K562 (cell line): ENCODE data around the gene GANAB. TPM values are rescaled to one million over a fixed set of nuclear protein-coding genes. Genes with fewer than 3 reads are reported as not detected.
A peak's percentile ranks its signal among the peaks of the same experiment; 100 is the strongest.

Experiments used
- CBX5 ChIP-seq: IDR thresholded peaks from 2 replicates; pipeline ENCODE4 v1.6.1; 2014; ENCODE audit warnings: low read depth, borderline replicate concordance
- CREB1 ChIP-seq, 2 experiments: sonication (generic) in 1 of 2; formaldehyde crosslinking in 1 of 2; IDR thresholded peaks; 2 replicates each; pipeline versions ENCODE4 v1.6.1 to v1.8.0; 2012 to 2022; ENCODE audit warnings: inconsistent platforms in 1 of 2, mild to moderate bottlenecking in 1 of 2, missing genetic modification reagents in 1 of 2, moderate library complexity in 1 of 2
- DACH1 ChIP-seq: fragments of 450-650 bp; IDR thresholded peaks from 2 replicates; pipeline ENCODE4 v1.6.1; 2018; ENCODE audit not compliant: partially characterized antibody
- DIDO1 ChIP-seq: fragments of 450-650 bp; IDR thresholded peaks from 2 replicates; pipeline ENCODE4 v1.6.1; 2016; ENCODE audit warnings: low read depth, missing biosample characterization, missing genetic modification characterization
- HDAC6 ChIP-seq: IDR thresholded peaks from 2 replicates; pipeline ENCODE4 v1.6.1; 2012; ENCODE audit warnings: low read depth, mild to moderate bottlenecking, control low read depth, inconsistent platforms, low read length, moderate library complexity
- MEF2D ChIP-seq: conservative IDR thresholded peaks from 2 replicates; pipeline ENCODE4 v1.6.1; 2016; ENCODE audit warnings: low read depth, missing genetic modification characterization, missing compliant biosample characterization
- SETDB1 ChIP-seq: IDR thresholded peaks from one replicate; pipeline ENCODE4 v1.6.1; 2012; ENCODE audit warnings: low read length, control low read depth, inconsistent platforms
- TCF7 ChIP-seq: sonication (generic); IDR thresholded peaks from 2 replicates; pipeline ENCODE4 v1.6.1; 2016; ENCODE audit warnings: antibody characterized with exemption, borderline replicate concordance
- TOE1 ChIP-seq, 2 experiments: fragments of 450-650 bp in 1 of 2; sonication (generic) in 1 of 2; formaldehyde crosslinking in 1 of 2; IDR thresholded peaks; 2 replicates each; pipeline versions ENCODE4 v1.7.1 to v1.8.0; 2016 to 2022; ENCODE audit warnings: borderline replicate concordance in 2 of 2, mild to moderate bottlenecking in 2 of 2, antibody characterized with exemption in 1 of 2, inconsistent platforms in 1 of 2, low read depth in 1 of 2, missing genetic modification reagents in 1 of 2, moderate library complexity in 1 of 2
- ZFP30 ChIP-seq: fragments of 250-450 bp; sonication (Bioruptor Pico); IDR thresholded peaks from 2 replicates; pipeline ENCODE4 v1.8.0; 2022; ENCODE audit warnings: moderate library complexity, mild to moderate bottlenecking, inconsistent platforms, borderline replicate concordance
- ZNF121 ChIP-seq: sonication (generic); formaldehyde crosslinking; conservative IDR thresholded peaks from 2 replicates; pipeline ENCODE4 v1.8.0; 2022; ENCODE audit warnings: missing genetic modification reagents
- ZNF175 ChIP-seq: fragments of 200-800 bp; sonication (Bioruptor generic); IDR thresholded peaks from 2 replicates; pipeline ENCODE4 v1.6.1; 2016; ENCODE audit warnings: low read depth, mild to moderate bottlenecking, missing genetic modification characterization, missing compliant biosample characterization
- ZNF280A ChIP-seq: fragments of 450-650 bp; IDR thresholded peaks from 2 replicates; pipeline ENCODE4 v1.6.1; 2018; ENCODE audit warnings: mild to moderate bottlenecking, low read depth; ENCODE audit not compliant: partially characterized antibody
- ZNF407 ChIP-seq: fragments of 450-650 bp; IDR thresholded peaks from 2 replicates; pipeline ENCODE4 v1.6.1; 2016; ENCODE audit warnings: low read depth
- ZNF639 ChIP-seq, 2 experiments: fragments of 200-800 bp in 1 of 2; sonication (Bioruptor generic) in 1 of 2; sonication (generic) in 1 of 2; formaldehyde crosslinking in 1 of 2; IDR thresholded peaks in 1 of 2; conservative IDR thresholded peaks in 1 of 2; 2 replicates each; pipeline versions ENCODE4 v1.5.0 to v1.6.1; 2016 to 2020; ENCODE audit warnings: missing compliant biosample characterization in 1 of 2, missing genetic modification characterization in 1 of 2, missing genetic modification reagents in 1 of 2
- polyA plus RNA-seq, 8 experiments: library from polyadenylated mRNA; depleted of rRNA in 4 of 8; stranded (reverse) in 5 of 8; unstranded in 3 of 8; fragments of >200 nt; fragmentation: Nextera tagmentation in 2 of 8; fragmentation: Illumina TruSeq in 1 of 8; extraction: Ambion mirVana in 2 of 8; extraction: Trizol in 1 of 8; gene quantifications; 2 replicates each; pipeline versions ENCODE4 v1.2.1 to v1.2.3, GENCODE V29; 2011 to 2014; ENCODE audit warnings: inconsistent platforms in 1 of 8, missing spikeins in 1 of 8
- total RNA-seq, 7 experiments: library from RNA; depleted of rRNA in 6 of 7; stranded (reverse); fragments of >200 nt in 6 of 7; fragmentation: Illumina TruSeq in 2 of 7; extraction: Trizol in 2 of 7; gene quantifications; 2 replicates each; pipeline versions ENCODE4 v1.2.1 to v1.2.3, GENCODE V29; 2011 to 2021; ENCODE audit warnings: low replicate concordance in 1 of 7

The GANAB gene
- total and polyA plus RNA-seq, 9 of the 15 experiments (the other 6 are each of a cell fraction or from before 2014, with no cell fraction given), result 6.5 to 284 (median 161) TPM

GRCh38 chr11:62601372-62602140 lies 44.9 kb downstream of the GANAB start, which contains the start of gene MTA2 (continued):
- TF ChIP-seq CBX5 (no peak), ZNF407 (no peak), TCF7 (no peak), MEF2D (tag) (no peak), DACH1 (no peak), ZNF121 (CRISPR knock-in tag) (no peak), HDAC6 (no peak), CREB1 (IDR thresholded peaks at IDR 0.05) (0 out of 2 replicates have a peak, but pooled peaks have one; percentile 13), CREB1 (CRISPR knock-in tag; IDR thresholded peaks at IDR 0.05) (no peak), ZFP30 (no peak), ZNF639 (CRISPR knock-in tag; conservative IDR thresholded peaks at IDR 0.05 in 1 of 2, IDR thresholded peaks at IDR 0.05 in 1 of 2) (peak in 1 of 2 experiments; percentile 87; a peak in 1 of 4 replicates), ZNF175 (no peak), TOE1 (IDR thresholded peaks at IDR 0.05; ENCODE audit: borderline replicate concordance) (no peak), TOE1 (CRISPR knock-in tag; IDR thresholded peaks at IDR 0.05; ENCODE audit: borderline replicate concordance, low read depth) (no peak), ZNF280A (no peak), DIDO1 (tag) (no peak), SETDB1 (no peak)
